ENCODE measurements around the gene RSRC1.
"Not testable (repeated sequence)": the region's sequence is repeated elsewhere in the genome, so short reads cannot be mapped to it uniquely, and the experiment has no call there.

Gene RSRC1

GRCh38 chr3:158465074-158465473 is 355.2 kb downstream of the RSRC1 start:
- no peak for DNase-seq (ENCODE audit: low read depth)

GRCh38 chr3:158470944-158471638 is 361.2 kb downstream of the RSRC1 start:
- DNase-seq (ENCODE audit: low read depth): no peak

GRCh38 chr3:158471639-158472294 is 361.9 kb downstream of the RSRC1 start:
- DNase-seq (ENCODE audit: low read depth): no peak

GRCh38 chr3:158479051-158479450 is 369.2 kb downstream of the RSRC1 start:
- DNase-seq (ENCODE audit: low read depth): no peak

GRCh38 chr3:158483701-158484235 is 373.9 kb downstream of the RSRC1 start:
- DNase-seq (ENCODE audit: low read depth): no peak

- no peak for DNase-seq (ENCODE audit: low read depth)
Measured at GRCh38 chr3:158486200-158486599, 376.3 kb downstream of the RSRC1 start.

- DNase-seq (ENCODE audit: low read depth): no peak
Measured at GRCh38 chr3:158488670-158489069, 378.8 kb downstream of the RSRC1 start.

GRCh38 chr3:158489181-158489580 is 379.3 kb downstream of the RSRC1 start:
- DNase-seq (ENCODE audit: low read depth): no peak

- no peak for DNase-seq (ENCODE audit: low read depth)
Measured at GRCh38 chr3:158491968-158492367, 382.1 kb downstream of the RSRC1 start.

GRCh38 chr3:158492685-158493084 is 382.8 kb downstream of the RSRC1 start:
- no peak for DNase-seq (ENCODE audit: low read depth)

- no peak for DNase-seq (ENCODE audit: low read depth)
Measured at GRCh38 chr3:158493931-158494330, 384.0 kb downstream of the RSRC1 start.

GRCh38 chr3:158494673-158495072 is 384.8 kb downstream of the RSRC1 start:
- no peak for DNase-seq (ENCODE audit: low read depth)

- DNase-seq (ENCODE audit: low read depth): not testable (repeated sequence)
Measured at GRCh38 chr3:158495398-158495902, 385.6 kb downstream of the RSRC1 start.

- no peak for DNase-seq (ENCODE audit: low read depth)
Measured at GRCh38 chr3:158505117-158505516, 395.2 kb downstream of the RSRC1 start.

GRCh38 chr3:158506456-158506855 is 396.6 kb downstream of the RSRC1 start:
- no peak for DNase-seq (ENCODE audit: low read depth)

GRCh38 chr3:158508481-158508880 is 398.6 kb downstream of the RSRC1 start:
- DNase-seq (ENCODE audit: low read depth): no peak

- DNase-seq (ENCODE audit: low read depth): no peak
Measured at GRCh38 chr3:158509891-158510290, 400.0 kb downstream of the RSRC1 start.

GRCh38 chr3:158516729-158517128 is 406.8 kb downstream of the RSRC1 start:
- DNase-seq (ENCODE audit: low read depth): not testable (repeated sequence)

GRCh38 chr3:158519776-158520175 is 409.9 kb downstream of the RSRC1 start:
- DNase-seq (ENCODE audit: low read depth): no peak

- no peak for DNase-seq (ENCODE audit: low read depth)
Measured at GRCh38 chr3:158520433-158520832, 410.5 kb downstream of the RSRC1 start.

GRCh38 chr3:158522221-158523136 is 412.6 kb downstream of the RSRC1 start:
- no peak for DNase-seq (ENCODE audit: low read depth)

GRCh38 chr3:158528076-158528674 is 418.3 kb downstream of the RSRC1 start:
- DNase-seq (ENCODE audit: low read depth): no peak

All from stimulated activated CD8-positive, alpha-beta memory T cell treated with anti-CD3 and anti-CD28 coated beads, Interleukin-12 subunit alpha, Interleukin-12 subunit beta, amount 100 ng/mL, for 1 hour (primary cell).